ENCODE measurements around the gene ANKIB1. TPM values are rescaled to one million over a fixed set of nuclear protein-coding genes. Genes with fewer than 3 reads are reported as not detected.
"Not testable (repeated sequence)": the region's sequence is repeated elsewhere in the genome, so short reads cannot be mapped to it uniquely, and the experiment has no call there.

Gene ANKIB1
- total RNA-seq, 2 experiments from 2014 or later: 60.0 to 66.9 TPM

DNA sequence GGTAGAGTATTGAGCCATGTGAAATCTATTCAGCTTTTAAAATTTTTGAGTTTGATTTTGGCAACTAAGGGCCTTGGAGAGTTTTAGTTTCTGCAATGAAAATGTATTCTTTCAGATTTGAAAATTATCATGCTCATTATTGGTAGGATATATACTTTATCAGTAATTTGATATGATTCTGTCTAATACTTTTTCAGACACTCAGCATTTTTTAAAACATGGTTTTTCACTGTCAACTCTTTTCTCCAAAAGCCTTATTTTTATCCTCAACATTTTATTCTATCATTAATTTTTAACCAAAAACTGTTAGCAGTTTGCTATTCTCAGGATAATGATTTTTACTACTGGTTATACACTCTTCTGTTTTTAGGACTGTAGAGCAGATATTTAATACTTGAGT lies 4.8 kb downstream of the ANKIB1 start:
- intact Hi-C loops (cut with DNase I, micrococcal nuclease): no loop called here
- Mint-ChIP-seq H3K27me3 (no peaks in the 10 kb centered on the region), H3K4me1 (ENCODE audit: low read depth) (peaks cover 64% of the 10 kb centered on the region), H3K27ac (no peak overlapping the region), H3K36me3 (ENCODE audit: low read depth) (peaks cover 28% of the 10 kb centered on the region), H3K9me3 (no peaks in the 10 kb centered on the region), H3K4me3 (no peak overlapping the region)
- DNase-seq: no peak
- ATAC-seq (ENCODE audit: poor library complexity): no peak
- POLR2A ChIA-PET: no interaction called here
- H3K4me1 ChIP-seq (ENCODE audit: insufficient read depth, low read length): peaks cover 8% of the 10 kb centered on the region
- no peak overlapping the region for H3K4me3 ChIP-seq (ENCODE audit: low read length)
- no peaks in the 10 kb centered on the region for H3K9me3 ChIP-seq (ENCODE audit: control insufficient read depth in 1 of 2, insufficient read depth in 1 of 2, low read length in 2 of 2)
- TF ChIP-seq, protein P1, sequence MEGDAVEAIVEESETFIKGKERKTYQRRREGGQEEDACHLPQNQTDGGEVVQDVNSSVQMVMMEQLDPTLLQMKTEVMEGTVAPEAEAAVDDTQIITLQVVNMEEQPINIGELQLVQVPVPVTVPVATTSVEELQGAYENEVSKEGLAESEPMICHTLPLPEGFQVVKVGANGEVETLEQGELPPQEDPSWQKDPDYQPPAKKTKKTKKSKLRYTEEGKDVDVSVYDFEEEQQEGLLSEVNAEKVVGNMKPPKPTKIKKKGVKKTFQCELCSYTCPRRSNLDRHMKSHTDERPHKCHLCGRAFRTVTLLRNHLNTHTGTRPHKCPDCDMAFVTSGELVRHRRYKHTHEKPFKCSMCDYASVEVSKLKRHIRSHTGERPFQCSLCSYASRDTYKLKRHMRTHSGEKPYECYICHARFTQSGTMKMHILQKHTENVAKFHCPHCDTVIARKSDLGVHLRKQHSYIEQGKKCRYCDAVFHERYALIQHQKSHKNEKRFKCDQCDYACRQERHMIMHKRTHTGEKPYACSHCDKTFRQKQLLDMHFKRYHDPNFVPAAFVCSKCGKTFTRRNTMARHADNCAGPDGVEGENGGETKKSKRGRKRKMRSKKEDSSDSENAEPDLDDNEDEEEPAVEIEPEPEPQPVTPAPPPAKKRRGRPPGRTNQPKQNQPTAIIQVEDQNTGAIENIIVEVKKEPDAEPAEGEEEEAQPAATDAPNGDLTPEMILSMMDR (IDR thresholded peaks at IDR 0.05): no peak
- no peaks in the 10 kb centered on the region for H3K27me3 ChIP-seq (ENCODE audit: control insufficient read depth in 1 of 2, insufficient read depth in 2 of 2, low read length in 2 of 2)
- no peaks in the 10 kb centered on the region for H3K36me3 ChIP-seq (ENCODE audit: insufficient read depth, low read length)
- CTCF ChIA-PET: no interaction called here
- no peak overlapping the region for H3K27ac ChIP-seq (ENCODE audit: low read depth in 1 of 2, low read length in 2 of 2)

DNA sequence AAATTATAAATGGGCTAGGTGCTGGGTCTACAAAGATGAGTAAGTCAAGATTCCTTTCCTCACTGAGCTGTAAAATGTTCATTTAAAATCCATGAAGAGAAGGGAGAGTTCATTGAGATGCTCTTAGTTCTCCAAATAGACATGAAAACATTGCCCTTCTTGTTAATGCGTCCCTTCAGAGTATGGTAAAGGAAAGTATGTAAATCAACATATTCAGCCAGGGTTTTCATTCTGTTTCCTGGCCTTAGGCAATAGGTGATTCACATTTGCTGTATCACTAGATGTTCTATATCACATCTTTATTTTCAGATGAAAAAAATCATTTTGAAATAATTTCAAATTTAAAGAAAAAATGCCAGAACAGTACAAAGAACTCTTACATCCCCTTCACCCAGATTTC lies 5.4 kb downstream of the ANKIB1 start:
- DNase-seq (no peak), ATAC-seq (ENCODE audit: poor library complexity) (no peak)
- ChIA-PET POLR2A (no interaction called here), CTCF (no interaction called here)
- peaks cover 24% of the 10 kb centered on the region for H3K36me3 Mint-ChIP-seq (ENCODE audit: low read depth)
- no peaks in the 10 kb centered on the region for H3K36me3 ChIP-seq (ENCODE audit: insufficient read depth, low read length)
- no peaks in the 10 kb centered on the region for H3K9me3 Mint-ChIP-seq
- H3K4me3 Mint-ChIP-seq: no peak overlapping the region
- H3K27me3 ChIP-seq (ENCODE audit: control insufficient read depth in 1 of 2, insufficient read depth in 2 of 2, low read length in 2 of 2): no peaks in the 10 kb centered on the region
- TF ChIP-seq, protein P1 (IDR thresholded peaks at IDR 0.05): no peak
- no peaks in the 10 kb centered on the region for H3K27me3 Mint-ChIP-seq
- peaks cover 67% of the 10 kb centered on the region for H3K4me1 Mint-ChIP-seq (ENCODE audit: low read depth)
- H3K4me1 ChIP-seq (ENCODE audit: insufficient read depth, low read length): peaks cover 7% of the 10 kb centered on the region
- intact Hi-C loops (cut with DNase I, micrococcal nuclease): no loop called here
- no peak overlapping the region for H3K27ac Mint-ChIP-seq
- H3K27ac ChIP-seq (ENCODE audit: low read depth in 1 of 2, low read length in 2 of 2): no peak overlapping the region
- H3K4me3 ChIP-seq (ENCODE audit: low read length): no peak overlapping the region
- H3K9me3 ChIP-seq (ENCODE audit: control insufficient read depth in 1 of 2, insufficient read depth in 1 of 2, low read length in 2 of 2): no peaks in the 10 kb centered on the region

DNA sequence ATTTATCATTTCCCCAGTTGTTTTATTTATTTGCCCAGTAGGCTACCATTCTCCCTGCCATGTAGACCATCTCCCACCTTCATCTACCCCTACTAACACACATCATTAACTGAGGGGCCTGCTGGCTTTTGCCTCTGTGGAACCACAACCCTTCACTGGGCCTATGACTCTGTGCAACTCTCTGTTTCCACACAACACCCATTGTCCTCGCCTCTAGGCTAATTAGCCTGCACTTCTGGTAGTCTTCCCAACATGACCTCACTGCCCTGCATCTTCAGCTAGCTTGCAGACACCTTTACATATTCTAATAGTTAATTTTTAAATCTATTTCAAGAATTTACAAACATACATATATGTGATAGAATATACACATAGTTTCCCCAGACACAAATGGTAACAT lies 7.5 kb downstream of the ANKIB1 start:
- DNase-seq (no peak), ATAC-seq (ENCODE audit: poor library complexity) (no peak)
- Mint-ChIP-seq H3K9me3 (no peaks in the 10 kb centered on the region), H3K27ac (no peak overlapping the region), H3K4me3 (no peak overlapping the region), H3K36me3 (ENCODE audit: low read depth) (peaks cover 20% of the 10 kb centered on the region), H3K27me3 (no peaks in the 10 kb centered on the region), H3K4me1 (ENCODE audit: low read depth) (peaks cover 54% of the 10 kb centered on the region)
- intact Hi-C loops (cut with DNase I, micrococcal nuclease): no loop called here
- Histone ChIP-seq H3K36me3 (ENCODE audit: insufficient read depth, low read length) (no peaks in the 10 kb centered on the region), H3K4me3 (ENCODE audit: low read length) (no peak overlapping the region), H3K4me1 (ENCODE audit: insufficient read depth, low read length) (peaks cover 2% of the 10 kb centered on the region), H3K9me3 (ENCODE audit: control insufficient read depth in 1 of 2, insufficient read depth in 1 of 2, low read length in 2 of 2) (no peaks in the 10 kb centered on the region), H3K27me3 (ENCODE audit: control insufficient read depth in 1 of 2, insufficient read depth in 2 of 2, low read length in 2 of 2) (no peaks in the 10 kb centered on the region), H3K27ac (ENCODE audit: low read depth in 1 of 2, low read length in 2 of 2) (no peak overlapping the region)
- ChIA-PET CTCF (no interaction called here), POLR2A (no interaction called here)
- TF ChIP-seq, protein P1 (IDR thresholded peaks at IDR 0.05): no peak

DNA sequence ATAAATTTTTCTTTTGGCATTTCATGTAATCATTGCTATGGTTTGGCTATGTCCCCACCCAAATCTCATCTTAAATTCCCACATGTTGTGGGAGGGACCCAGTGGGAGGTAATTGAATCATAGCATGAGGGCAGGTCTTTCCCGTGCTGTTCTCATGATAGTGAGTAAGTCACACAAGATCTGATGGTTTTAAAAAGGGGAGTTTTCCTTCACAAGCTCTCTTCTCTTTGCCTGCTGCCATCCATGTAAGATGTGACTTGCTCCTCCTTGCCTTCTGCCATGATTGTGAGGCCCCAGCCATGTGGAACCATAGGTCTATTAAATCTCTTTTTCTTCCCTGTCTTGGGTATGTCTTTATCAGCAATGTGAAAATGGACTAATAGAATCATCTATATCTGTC lies 9.0 kb downstream of the ANKIB1 start:
- H3K4me3 ChIP-seq (ENCODE audit: low read length); H3K9me3 Mint-ChIP-seq; H3K4me3 Mint-ChIP-seq; POLR2A ChIA-PET; DNase-seq; H3K27me3 ChIP-seq (ENCODE audit: control insufficient read depth in 1 of 2, insufficient read depth in 2 of 2, low read length in 2 of 2); H3K36me3 ChIP-seq (ENCODE audit: insufficient read depth, low read length); ATAC-seq (ENCODE audit: poor library complexity); H3K27ac Mint-ChIP-seq; H3K4me1 ChIP-seq (ENCODE audit: insufficient read depth, low read length); H3K27me3 Mint-ChIP-seq; H3K9me3 ChIP-seq (ENCODE audit: control insufficient read depth in 1 of 2, insufficient read depth in 1 of 2, low read length in 2 of 2); intact Hi-C loops (cut with DNase I, micrococcal nuclease); CTCF ChIA-PET; H3K27ac ChIP-seq (ENCODE audit: low read depth in 1 of 2, low read length in 2 of 2): not testable (repeated sequence)
- peaks cover 26% of the 10 kb centered on the region for H3K36me3 Mint-ChIP-seq (ENCODE audit: low read depth)
- H3K4me1 Mint-ChIP-seq (ENCODE audit: low read depth): peaks cover 56% of the 10 kb centered on the region

Measured in CD4-positive, alpha-beta T cell (primary cell).